Panc1 (cell line): ENCODE results near the gene IRF7. TPM values are rescaled to one million over a fixed set of nuclear protein-coding genes. Genes with fewer than 3 reads are reported as not detected.

Experiments used
- ATAC-seq: fragments of 200-7000 bp; cut with Tn5 transposase; 2 replicates; pipeline ENCODE4 v1.9.1; 2020; ENCODE audit warnings: mild to moderate bottlenecking, moderate library complexity
- BruUV-seq: library from RNA; stranded (reverse); fragments of 400-500 nt; replicated peaks from 2 replicates; lab custom pipeline; 2021; lab: Mats Ljungman, UMichigan
- CTCF ChIA-PET: fragments of 300-600 bp; sonication (Branson Sonifier 250); formaldehyde crosslinking; loops from one replicate; lab custom pipeline; 2022; ENCODE audit warnings: antibody characterized with exemption; lab: Charles Lee
- POLR2A ChIA-PET: fragments of 300-600 bp; sonication (Branson Sonifier 250); formaldehyde crosslinking; loops from one replicate; lab custom pipeline; 2022; ENCODE audit warnings: antibody characterized with exemption; lab: Charles Lee
- DNase-seq: peaks from one replicate; pipeline ENCODE4 v3.0.0-alpha.2; 2010; ENCODE audit warnings: low read depth, low spot score
- H3K27ac ChIP-seq: 2 replicates; pipeline ENCODE4 v1.5.1; 2011; ENCODE audit warnings: mild to moderate bottlenecking, low read length, inconsistent platforms
- H3K27me3 ChIP-seq: fragments of 200-500 bp; sonication (Bioruptor generic); 2 replicates; pipeline ENCODE4 v1.6.0; 2014; ENCODE audit warnings: low read length, inconsistent platforms; ENCODE audit not compliant: control insufficient read depth, insufficient read depth
- H3K36me3 ChIP-seq: fragments of 200-500 bp; sonication (Bioruptor generic); 2 replicates; pipeline ENCODE4 v1.5.1; 2014; ENCODE audit warnings: inconsistent platforms, mild to moderate bottlenecking, low read length, moderate library complexity; ENCODE audit not compliant: control insufficient read depth, insufficient read depth
- H3K4me1 ChIP-seq: 2 replicates; pipeline ENCODE4 v1.5.1; 2011; ENCODE audit warnings: inconsistent platforms, mild to moderate bottlenecking, low read length, moderate library complexity; ENCODE audit not compliant: control insufficient read depth, insufficient read depth
- H3K4me3 ChIP-seq, 2 experiments: 2 replicates each; pipeline ENCODE4 v1.5.1; 2011 to 2012; ENCODE audit warnings: low read depth in 2 of 2, low read length in 2 of 2, mild to moderate bottlenecking in 2 of 2, inconsistent platforms in 1 of 2, moderate library complexity in 1 of 2
- H3K9me3 ChIP-seq: fragments of 200-500 bp; sonication (Bioruptor generic); 2 replicates; pipeline ENCODE4 v1.5.1; 2014; ENCODE audit warnings: low read depth, mild to moderate bottlenecking, inconsistent platforms, low read length, moderate library complexity; ENCODE audit not compliant: control insufficient read depth, insufficient read depth
- POLR2AphosphoS5 ChIP-seq: IDR thresholded peaks from 2 replicates; pipeline ENCODE4 v1.6.1; 2012; ENCODE audit warnings: mild to moderate bottlenecking, low read depth, low read length, moderate library complexity
- SIN3A ChIP-seq: IDR thresholded peaks from 2 replicates; pipeline ENCODE4 v1.6.1; 2012; ENCODE audit warnings: low read depth, mild to moderate bottlenecking, low read length, moderate library complexity, borderline replicate concordance; ENCODE audit not compliant: insufficient read depth
- TCF7L2 ChIP-seq: IDR thresholded peaks from 2 replicates; pipeline ENCODE4 v1.6.1; 2011; ENCODE audit warnings: mild to moderate bottlenecking, low read depth, low read length, inconsistent platforms
- in situ Hi-C: cut with HindIII; loops from 2 replicates; pipeline ENCODE4 v1.10.0; 2016; ENCODE audit warnings: low sequenced_read_pairs, low pct_unique_long_range_greater_than_20kb
- intact Hi-C: fragments of 100-400 bp; cut with micrococcal nuclease; formaldehyde crosslinking; loops from one replicate; pipeline ENCODE4 v1.10.0; 2022; ENCODE audit not compliant: unreplicated experiment
- total RNA-seq: library from RNA; stranded (reverse); gene quantifications from one replicate; pipeline ENCODE4 v1.2.1, GENCODE V29; 2021; ENCODE audit not compliant: unreplicated experiment
- TF ChIP-seq, protein P1 (sequence below): fragments of 450-650 bp; IDR thresholded peaks from 2 replicates; pipeline ENCODE4 v1.5.1; 2017; ENCODE audit warnings: mild to moderate bottlenecking
- TF ChIP-seq, protein P2 (sequence below), 2 experiments: IDR thresholded peaks; 2 replicates each; pipeline ENCODE4 v1.6.1; 2011 to 2012; ENCODE audit warnings: low read depth in 2 of 2, control low read depth in 1 of 2, low read length in 1 of 2, mild to moderate bottlenecking in 1 of 2, moderate library complexity in 1 of 2; ENCODE audit not compliant: insufficient read depth in 1 of 2

The IRF7 gene
- total RNA-seq, 1 experiment from 2014 or later, result 23.9 TPM

DNA sequence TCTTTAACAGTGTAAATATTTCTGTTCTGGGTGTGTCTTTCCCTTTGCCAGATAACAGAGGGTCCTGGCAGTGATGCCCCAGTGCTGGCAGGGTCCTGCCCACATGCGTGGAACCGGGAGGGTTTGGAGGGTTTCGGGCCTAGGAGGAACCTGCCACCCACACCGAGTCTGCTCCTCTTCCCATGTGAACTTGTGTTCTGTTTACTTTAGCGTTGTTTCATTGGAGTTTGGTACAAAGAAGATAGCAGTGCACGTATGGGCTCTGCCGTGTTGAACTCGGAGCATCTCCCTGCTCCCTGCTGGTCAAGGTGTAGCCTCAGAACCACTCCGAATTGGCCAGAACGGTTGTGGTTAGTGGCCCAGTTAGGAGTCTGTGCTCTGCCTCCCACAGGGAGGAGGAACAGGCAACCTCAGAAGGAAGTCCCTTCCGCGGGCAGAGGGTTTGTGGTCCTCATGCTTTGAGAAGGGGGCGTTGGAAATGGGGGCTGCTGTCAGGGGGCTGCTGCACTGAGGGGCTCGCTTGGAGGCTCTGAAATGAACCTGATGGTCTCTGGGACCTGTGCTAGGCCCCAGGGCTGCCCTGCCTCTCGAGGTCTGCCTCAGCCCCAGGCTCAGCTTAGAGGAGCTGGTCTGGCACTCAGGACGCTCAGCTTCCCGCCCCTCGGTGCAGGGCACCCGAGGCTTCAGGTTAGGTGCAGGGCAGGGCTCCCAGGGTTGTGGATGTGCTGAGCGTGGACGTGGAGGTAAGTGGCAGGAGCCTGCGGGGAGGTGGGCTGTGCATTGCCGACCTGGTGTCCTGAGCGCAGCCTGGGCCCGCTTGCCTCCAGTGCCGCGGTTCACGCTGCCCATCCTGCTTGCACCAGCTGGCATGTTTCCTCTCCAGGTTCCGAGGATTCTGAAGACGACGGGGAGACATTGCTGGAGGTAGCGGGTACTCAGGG is 29.1 kb downstream of the IRF7 start:
- DNase-seq (no peak), ATAC-seq (0 out of 2 replicates have a peak, but pooled peaks have one; percentile 25)
- CTCF ChIA-PET, result no interaction called here
- POLR2A ChIA-PET, result no interaction called here
- BruUV-seq, result no TSS peak
- TF ChIP-seq POLR2AphosphoS5 (no peak; the same call in 1 of the 2 replicates), TCF7L2 (no peak)
- TF ChIP-seq, protein P1, sequence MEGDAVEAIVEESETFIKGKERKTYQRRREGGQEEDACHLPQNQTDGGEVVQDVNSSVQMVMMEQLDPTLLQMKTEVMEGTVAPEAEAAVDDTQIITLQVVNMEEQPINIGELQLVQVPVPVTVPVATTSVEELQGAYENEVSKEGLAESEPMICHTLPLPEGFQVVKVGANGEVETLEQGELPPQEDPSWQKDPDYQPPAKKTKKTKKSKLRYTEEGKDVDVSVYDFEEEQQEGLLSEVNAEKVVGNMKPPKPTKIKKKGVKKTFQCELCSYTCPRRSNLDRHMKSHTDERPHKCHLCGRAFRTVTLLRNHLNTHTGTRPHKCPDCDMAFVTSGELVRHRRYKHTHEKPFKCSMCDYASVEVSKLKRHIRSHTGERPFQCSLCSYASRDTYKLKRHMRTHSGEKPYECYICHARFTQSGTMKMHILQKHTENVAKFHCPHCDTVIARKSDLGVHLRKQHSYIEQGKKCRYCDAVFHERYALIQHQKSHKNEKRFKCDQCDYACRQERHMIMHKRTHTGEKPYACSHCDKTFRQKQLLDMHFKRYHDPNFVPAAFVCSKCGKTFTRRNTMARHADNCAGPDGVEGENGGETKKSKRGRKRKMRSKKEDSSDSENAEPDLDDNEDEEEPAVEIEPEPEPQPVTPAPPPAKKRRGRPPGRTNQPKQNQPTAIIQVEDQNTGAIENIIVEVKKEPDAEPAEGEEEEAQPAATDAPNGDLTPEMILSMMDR, result no peak
- TF ChIP-seq, protein P2, sequence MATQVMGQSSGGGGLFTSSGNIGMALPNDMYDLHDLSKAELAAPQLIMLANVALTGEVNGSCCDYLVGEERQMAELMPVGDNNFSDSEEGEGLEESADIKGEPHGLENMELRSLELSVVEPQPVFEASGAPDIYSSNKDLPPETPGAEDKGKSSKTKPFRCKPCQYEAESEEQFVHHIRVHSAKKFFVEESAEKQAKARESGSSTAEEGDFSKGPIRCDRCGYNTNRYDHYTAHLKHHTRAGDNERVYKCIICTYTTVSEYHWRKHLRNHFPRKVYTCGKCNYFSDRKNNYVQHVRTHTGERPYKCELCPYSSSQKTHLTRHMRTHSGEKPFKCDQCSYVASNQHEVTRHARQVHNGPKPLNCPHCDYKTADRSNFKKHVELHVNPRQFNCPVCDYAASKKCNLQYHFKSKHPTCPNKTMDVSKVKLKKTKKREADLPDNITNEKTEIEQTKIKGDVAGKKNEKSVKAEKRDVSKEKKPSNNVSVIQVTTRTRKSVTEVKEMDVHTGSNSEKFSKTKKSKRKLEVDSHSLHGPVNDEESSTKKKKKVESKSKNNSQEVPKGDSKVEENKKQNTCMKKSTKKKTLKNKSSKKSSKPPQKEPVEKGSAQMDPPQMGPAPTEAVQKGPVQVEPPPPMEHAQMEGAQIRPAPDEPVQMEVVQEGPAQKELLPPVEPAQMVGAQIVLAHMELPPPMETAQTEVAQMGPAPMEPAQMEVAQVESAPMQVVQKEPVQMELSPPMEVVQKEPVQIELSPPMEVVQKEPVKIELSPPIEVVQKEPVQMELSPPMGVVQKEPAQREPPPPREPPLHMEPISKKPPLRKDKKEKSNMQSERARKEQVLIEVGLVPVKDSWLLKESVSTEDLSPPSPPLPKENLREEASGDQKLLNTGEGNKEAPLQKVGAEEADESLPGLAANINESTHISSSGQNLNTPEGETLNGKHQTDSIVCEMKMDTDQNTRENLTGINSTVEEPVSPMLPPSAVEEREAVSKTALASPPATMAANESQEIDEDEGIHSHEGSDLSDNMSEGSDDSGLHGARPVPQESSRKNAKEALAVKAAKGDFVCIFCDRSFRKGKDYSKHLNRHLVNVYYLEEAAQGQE (IDR thresholded peaks at IDR 0.05; ENCODE audit: insufficient read depth in 1 of 2, low read depth in 2 of 2, low read length in 1 of 2), result no peak
- no peaks in the 10 kb centered on the region for H3K9me3 ChIP-seq
- peaks cover 12% of the 10 kb centered on the region; the same call in 1 of the 2 replicates for H3K36me3 ChIP-seq
- no peak overlapping the region for H3K4me3 ChIP-seq
- no peak overlapping the region for H3K27ac ChIP-seq
- intact Hi-C loops, result no loop called here
- no peaks in the 10 kb centered on the region for H3K4me1 ChIP-seq
- in situ Hi-C loops, result no loop called here
- no peaks in the 10 kb centered on the region for H3K27me3 ChIP-seq

DNA sequence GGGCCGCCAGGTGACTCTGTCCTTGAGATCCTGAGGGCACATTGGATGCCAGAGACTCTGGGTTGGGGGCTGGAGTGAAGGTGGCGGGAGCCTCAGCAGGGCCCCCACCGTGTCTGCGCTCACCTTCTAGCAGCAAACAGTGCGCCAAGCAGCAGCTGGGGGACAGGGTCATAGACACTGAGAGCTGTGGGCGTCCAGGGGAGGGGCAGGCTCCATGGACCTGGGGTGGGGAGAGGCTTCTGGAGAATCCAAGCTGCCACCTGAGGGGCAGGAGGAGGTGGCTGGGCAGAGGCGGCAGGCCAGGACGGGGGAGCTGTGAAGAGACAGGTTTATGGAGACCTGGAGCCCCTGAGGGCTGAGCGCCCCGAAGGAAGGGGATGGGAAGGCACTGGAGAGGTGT is 31.5 kb downstream of the IRF7 start:
- Histone ChIP-seq H3K4me1 (peaks cover 10% of the 10 kb centered on the region), H3K27ac (no peak overlapping the region), H3K9me3 (no peaks in the 10 kb centered on the region), H3K36me3 (peaks cover 10% of the 10 kb centered on the region; the same call in 1 of the 2 replicates), H3K4me3 (no peak overlapping the region), H3K27me3 (no peaks in the 10 kb centered on the region)
- no TSS peak for BruUV-seq
- in situ Hi-C loops, result no loop called here
- no peak for ATAC-seq
- no peak for TF ChIP-seq SIN3A
- intact Hi-C loops, result no loop called here
- POLR2A ChIA-PET, result interaction anchor here (0.6 to 1.0 kb wide), 3 partner anchors 10 to 110 kb away, joined by 3 to 5 read pairs (median 4); no protein-coding TSS in a partner anchor
- CTCF ChIA-PET, result no interaction called here
- DNase-seq, result no peak

DNA sequence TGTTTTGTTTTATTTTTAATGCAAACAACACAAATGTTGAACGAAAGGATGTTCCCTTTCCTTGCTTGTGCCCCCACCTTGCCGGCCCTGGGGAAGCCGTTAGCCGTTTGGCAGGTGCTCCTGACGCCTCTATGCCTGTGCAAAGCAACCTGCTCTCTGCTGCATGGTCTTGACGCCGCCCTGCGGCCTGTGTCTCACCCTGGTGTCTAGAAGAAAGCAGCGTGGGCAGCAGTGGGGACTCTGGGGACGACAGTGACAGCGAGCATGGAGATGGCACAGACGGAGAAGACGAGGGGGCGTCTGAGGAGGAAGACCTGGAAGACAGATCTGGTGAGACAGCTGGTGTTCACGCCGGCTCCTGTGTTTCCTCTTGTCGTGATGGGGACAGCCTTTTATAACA is 34.0 kb downstream of the IRF7 start:
- POLR2A ChIA-PET, result no interaction called here
- peaks cover 22% of the 10 kb centered on the region for H3K4me1 ChIP-seq
- no peak for TF ChIP-seq POLR2AphosphoS5
- TF ChIP-seq, protein P1, result no peak
- no peak for TF ChIP-seq SIN3A
- TF ChIP-seq, protein P2 (IDR thresholded peaks at IDR 0.05; ENCODE audit: insufficient read depth in 1 of 2, low read depth in 2 of 2, low read length in 1 of 2), result no peak
- TSS peak; percentile 61 for BruUV-seq
- in situ Hi-C loops (no loop called here), intact Hi-C loops (no loop called here)
- H3K9me3 ChIP-seq, result no peaks in the 10 kb centered on the region
- CTCF ChIA-PET, result no interaction called here
- no peak for ATAC-seq
- DNase-seq, result no peak
- H3K27ac ChIP-seq, result no peak overlapping the region
- H3K4me3 ChIP-seq, result no peak overlapping the region
- peaks cover 8% of the 10 kb centered on the region; the same call in 1 of the 2 replicates for H3K36me3 ChIP-seq
- no peaks in the 10 kb centered on the region for H3K27me3 ChIP-seq
